A673 (cell line): ENCODE results near the gene OR7G2. TPM values are rescaled to one million over a fixed set of nuclear protein-coding genes. Genes with fewer than 3 reads are reported as not detected.

ENCODE experiments used
- BruUV-seq: library from RNA; stranded (reverse); fragments of 400-500 nt; replicated peaks from 2 replicates; lab custom pipeline; 2021; lab: Mats Ljungman, UMichigan
- CTCF ChIA-PET: fragments of 300-600 bp; sonication (Branson Sonifier 250); formaldehyde crosslinking; loops from one replicate; lab custom pipeline; 2022; ENCODE audit warnings: antibody characterized with exemption; lab: Charles Lee
- POLR2A ChIA-PET: fragments of 300-600 bp; sonication (Branson Sonifier 250); formaldehyde crosslinking; loops from one replicate; lab custom pipeline; 2022; ENCODE audit warnings: antibody characterized with exemption; ENCODE audit not compliant: low non-redundant PET; lab: Charles Lee
- DNase-seq: peaks from one replicate; pipeline ENCODE4 v3.0.0-alpha.2; 2015; ENCODE audit warnings: low spot score
- H3K27ac ChIP-seq: fragments of 200-600 bp; sonication (generic); 2 replicates; pipeline ENCODE4 v1.5.1; 2016; ENCODE audit warnings: mixed run types, low read depth, mild to moderate bottlenecking, mixed read lengths, antibody characterized with exemption, low read length; ENCODE audit not compliant: poor library complexity, severe bottlenecking
- H3K27me3 ChIP-seq: fragments of 200-600 bp; sonication (generic); replicated peaks from 2 replicates; pipeline ENCODE4 v1.6.1; 2017; ENCODE audit warnings: mixed run types, low read depth, mild to moderate bottlenecking, mixed read lengths, antibody characterized with exemption, low read length; ENCODE audit not compliant: insufficient read depth, poor library complexity
- H3K36me3 ChIP-seq: fragments of 200-600 bp; sonication (generic); 2 replicates; pipeline ENCODE4 v1.6.1; 2016; ENCODE audit warnings: mixed run types, mild to moderate bottlenecking, mixed read lengths, antibody characterized with exemption, low read length; ENCODE audit not compliant: insufficient read depth, poor library complexity, severe bottlenecking
- H3K4me1 ChIP-seq: fragments of 200-600 bp; sonication (generic); 2 replicates; pipeline ENCODE4 v1.6.1; 2017; ENCODE audit warnings: mixed run types, mild to moderate bottlenecking, mixed read lengths, antibody characterized with exemption, low read length; ENCODE audit not compliant: insufficient read depth, poor library complexity, severe bottlenecking
- H3K4me3 ChIP-seq: fragments of 200-600 bp; sonication (generic); 2 replicates; pipeline ENCODE4 v1.5.1; 2016; ENCODE audit warnings: low read depth, mixed run types, mild to moderate bottlenecking, mixed read lengths, low read length; ENCODE audit not compliant: poor library complexity, severe bottlenecking
- H3K9me3 ChIP-seq: fragments of 200-600 bp; sonication (generic); 2 replicates; pipeline ENCODE4 v1.6.1; 2016; ENCODE audit warnings: mixed run types, low read depth, mild to moderate bottlenecking, mixed read lengths, antibody characterized with exemption, low read length; ENCODE audit not compliant: poor library complexity, severe bottlenecking
- CTCF ChIP-seq: fragments of 300-800, 200-600 bp; sonication (generic); conservative IDR thresholded peaks from 2 replicates; pipeline ENCODE4 v1.5.1; 2017; ENCODE audit warnings: low read depth, mild to moderate bottlenecking, antibody characterized with exemption, low read length, moderate library complexity, mixed read lengths
- EZH2 ChIP-seq: fragments of 200-600 bp; sonication (generic); IDR thresholded peaks from 2 replicates; pipeline ENCODE4 v1.6.1; 2017; ENCODE audit warnings: borderline replicate concordance, low read depth, mild to moderate bottlenecking, mixed read lengths, antibody characterized with exemption, low read length; ENCODE audit not compliant: poor library complexity, severe bottlenecking
- intact Hi-C: fragments of 100-400 bp; cut with micrococcal nuclease; formaldehyde crosslinking; loops from one replicate; pipeline ENCODE4 v1.10.0; 2022; ENCODE audit not compliant: unreplicated experiment
- total RNA-seq: library from RNA; stranded (reverse); gene quantifications from 2 replicates; pipeline ENCODE4 v1.2.3, GENCODE V29; 2021

Gene OR7G2
- total RNA-seq, 1 experiment from 2014 or later, result not detected

DNA sequence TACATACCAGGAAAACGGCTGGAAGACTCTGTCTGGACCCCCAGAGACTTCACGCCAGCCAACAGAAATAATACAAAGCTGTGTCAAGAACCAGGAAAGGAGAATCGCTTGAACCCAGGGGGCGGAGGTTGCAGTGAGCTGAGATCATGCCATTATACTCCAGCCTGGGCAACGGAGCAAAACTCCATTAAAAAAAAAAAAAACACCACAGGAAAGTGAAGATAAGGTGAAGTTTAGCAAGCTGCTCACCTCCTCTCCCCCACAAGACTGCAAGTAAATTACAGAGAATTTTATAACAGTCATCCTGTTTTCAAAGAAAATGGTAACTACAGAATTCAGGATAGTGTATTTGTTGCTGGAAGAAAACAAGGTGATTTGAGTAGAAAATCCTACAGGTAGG lies 9.3 kb upstream of the OR7G2 start:
- TF ChIP-seq EZH2 (no peak), CTCF (no peak)

DNA sequence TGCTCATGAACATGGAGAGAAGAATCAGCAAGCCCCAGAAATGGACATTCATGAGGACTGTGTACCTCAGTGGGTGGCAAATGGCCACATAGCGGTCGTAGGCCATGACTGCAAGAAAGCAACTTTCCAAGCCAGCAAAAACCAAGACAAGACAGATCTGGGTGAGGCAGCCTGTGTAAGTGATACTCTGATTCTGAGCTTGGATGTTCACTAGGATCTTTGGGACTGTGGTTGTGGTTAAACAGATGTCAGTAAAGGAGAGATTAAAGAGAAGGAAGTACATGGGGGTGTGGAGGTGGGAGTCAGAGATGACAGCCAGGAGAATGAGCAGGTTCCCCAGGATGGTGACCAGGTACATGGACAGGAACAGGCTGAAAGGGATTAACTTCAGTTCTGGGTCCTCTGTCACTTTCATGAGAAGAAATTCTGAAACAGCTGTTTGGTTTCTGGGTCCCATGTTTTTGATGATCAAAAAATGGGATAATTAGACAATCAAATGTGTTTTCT lies 8.1 kb upstream of the OR7G2 start, which contains the start of gene OR7G1:
TSS of gene OR7G1 (minus strand) at position 457 of the 507 bp plus-strand sequence. CDS start at position 457, 0 bp downstream.
- Histone ChIP-seq H3K36me3 (no peaks in the 10 kb centered on the region), H3K27me3 (no peaks in the 10 kb centered on the region), H3K4me1 (no peaks in the 10 kb centered on the region), H3K9me3 (no peaks in the 10 kb centered on the region), H3K27ac (no peak within 1 kb of the TSS), H3K4me3 (no peak within 1 kb of the TSS)
- ChIA-PET CTCF (no interaction called here), POLR2A (no interaction called here)
- intact Hi-C loops, result no loop called here
- BruUV-seq, result no TSS peak
- no peak for DNase-seq
- TF ChIP-seq EZH2, result no peak
- TF ChIP-seq CTCF, result no peak

More for the DNA sequence above, 9.3 kb upstream of the OR7G2 start:
- Histone ChIP-seq H3K27me3 (no peaks in the 10 kb centered on the region), H3K27ac (no peak overlapping the region), H3K9me3 (no peaks in the 10 kb centered on the region), H3K4me1 (no peaks in the 10 kb centered on the region), H3K4me3 (no peak overlapping the region), H3K36me3 (no peaks in the 10 kb centered on the region)
- ChIA-PET CTCF (no interaction called here), POLR2A (no interaction called here)
- intact Hi-C loops, result no loop called here
- no TSS peak for BruUV-seq
- DNase-seq, result no peak

DNA sequence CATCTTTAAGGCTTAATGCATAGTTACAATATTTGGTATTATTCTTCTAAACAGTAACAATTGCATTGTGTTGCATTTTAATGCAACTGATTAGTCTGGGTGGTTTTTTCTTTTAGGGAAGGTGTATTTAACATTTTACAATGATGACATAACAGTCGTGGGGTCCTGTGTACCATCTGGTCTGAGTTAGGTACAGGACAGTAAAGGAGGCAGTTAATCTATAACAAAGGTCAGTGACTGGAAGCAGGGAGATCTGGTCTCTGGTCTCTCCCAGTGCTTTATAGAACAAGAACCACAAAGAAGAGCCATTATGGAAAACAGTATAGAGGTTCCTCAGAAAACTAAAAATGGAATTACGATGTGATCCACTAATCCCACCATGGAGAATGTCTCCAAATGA lies 2.7 kb upstream of the OR7G2 start:
- ChIA-PET CTCF (no interaction called here), POLR2A (no interaction called here)
- Histone ChIP-seq H3K4me3 (no peak overlapping the region), H3K36me3 (no peaks in the 10 kb centered on the region), H3K27ac (no peak overlapping the region), H3K4me1 (no peaks in the 10 kb centered on the region), H3K9me3 (no peaks in the 10 kb centered on the region), H3K27me3 (peaks cover 3% of the 10 kb centered on the region)
- no TSS peak for BruUV-seq
- no peak for TF ChIP-seq CTCF
- no peak for DNase-seq
- intact Hi-C loops, result no loop called here
